ENCODE results near the gene ABHD12.
"Not testable (repeated sequence)": the region's sequence is repeated elsewhere in the genome, so short reads cannot be mapped to it uniquely, and the experiment has no call there.

ABHD12 gene

DNA sequence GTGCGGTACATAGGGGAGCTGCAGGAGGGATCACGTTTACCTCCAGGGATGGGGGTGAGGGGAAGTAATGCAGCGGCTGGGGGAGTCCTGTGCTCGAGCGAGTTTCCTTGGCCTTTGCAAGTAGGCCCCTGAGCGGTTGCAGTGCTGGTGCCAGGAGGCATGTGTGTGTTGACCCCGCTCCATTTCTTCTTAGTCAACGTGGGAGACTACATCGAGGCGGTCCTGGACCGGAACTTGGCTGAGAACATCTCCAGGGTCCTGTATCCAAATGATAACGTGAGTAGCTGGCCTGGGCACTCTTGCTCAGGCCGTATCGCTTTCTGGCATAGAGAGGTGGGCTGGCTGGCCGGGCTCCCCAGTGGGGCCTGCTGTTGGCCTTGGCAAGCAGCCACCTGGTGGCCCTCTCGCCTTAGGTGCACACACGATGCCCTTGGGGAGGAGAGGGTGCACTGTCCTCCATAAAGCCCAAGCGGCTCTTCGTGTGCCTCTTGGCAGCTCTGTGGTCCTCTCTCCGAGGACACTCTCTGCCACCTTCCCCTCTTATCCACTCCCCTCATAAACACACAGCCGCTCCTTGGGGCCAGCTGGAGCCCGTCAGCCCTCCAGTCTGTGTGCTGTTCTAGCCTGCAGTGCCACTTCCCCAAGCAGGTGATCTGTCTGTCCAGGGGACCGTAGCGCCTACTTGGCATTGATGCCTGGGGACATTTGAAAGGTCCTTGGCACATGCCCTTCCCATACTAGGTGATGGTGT, 113.4 kb downstream of the ABHD12 start:
- no peak for DNase-seq (ENCODE audit: low read depth in 2 of 2)

GRCh38 chr20:25276533-25277050, 114.0 kb downstream of the ABHD12 start:
- no peak for DNase-seq (ENCODE audit: low read depth in 2 of 2)

GRCh38 chr20:25275813-25276532, 114.7 kb downstream of the ABHD12 start:
- no peak for DNase-seq (ENCODE audit: low read depth in 2 of 2)

DNA sequence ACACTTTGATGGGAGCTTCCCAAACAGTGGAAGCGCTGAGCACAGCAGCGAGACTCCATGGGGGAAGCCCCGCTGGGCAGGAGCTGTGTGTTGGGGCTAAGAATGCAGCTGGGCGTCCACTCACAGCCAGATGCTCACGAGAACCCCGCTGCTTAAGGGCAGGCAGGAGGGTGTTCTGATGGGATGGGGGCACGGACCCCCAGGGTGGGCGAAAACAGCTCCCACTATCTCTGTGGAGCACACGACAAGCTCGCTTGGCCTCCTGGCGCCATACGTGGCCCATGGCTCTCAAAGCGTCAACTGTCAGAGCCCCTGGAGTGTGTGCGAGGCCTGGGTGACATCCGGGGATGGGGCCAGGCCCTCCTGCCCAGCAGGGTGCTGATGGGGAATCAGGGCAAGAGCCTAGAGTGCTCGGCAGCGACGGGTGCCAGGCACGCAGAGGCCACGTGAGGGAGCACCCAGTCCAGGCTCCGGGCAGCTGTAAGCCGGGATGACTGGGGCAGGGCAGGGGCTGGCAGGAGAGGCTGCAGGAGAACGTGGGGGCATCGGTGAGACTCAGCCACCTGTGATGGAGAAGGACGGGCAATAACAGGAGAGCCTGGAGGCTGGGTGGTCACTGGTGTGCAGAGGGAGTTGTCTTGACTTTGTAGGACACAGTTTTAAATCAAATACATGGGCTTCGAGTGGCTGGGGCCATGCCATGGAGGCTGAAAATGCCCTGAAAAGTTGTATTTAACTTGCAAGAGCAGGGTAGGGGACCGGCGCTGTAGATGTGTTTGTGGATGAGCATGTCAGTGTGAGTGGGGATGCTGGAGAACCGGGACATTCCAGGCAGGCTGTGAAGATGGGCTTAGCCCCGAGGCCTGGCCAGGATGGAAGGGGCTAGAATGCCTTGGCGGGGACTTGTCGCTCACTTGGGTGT, 115.5 kb downstream of the ABHD12 start:
- no peak for DNase-seq (ENCODE audit: low read depth in 2 of 2)

DNA sequence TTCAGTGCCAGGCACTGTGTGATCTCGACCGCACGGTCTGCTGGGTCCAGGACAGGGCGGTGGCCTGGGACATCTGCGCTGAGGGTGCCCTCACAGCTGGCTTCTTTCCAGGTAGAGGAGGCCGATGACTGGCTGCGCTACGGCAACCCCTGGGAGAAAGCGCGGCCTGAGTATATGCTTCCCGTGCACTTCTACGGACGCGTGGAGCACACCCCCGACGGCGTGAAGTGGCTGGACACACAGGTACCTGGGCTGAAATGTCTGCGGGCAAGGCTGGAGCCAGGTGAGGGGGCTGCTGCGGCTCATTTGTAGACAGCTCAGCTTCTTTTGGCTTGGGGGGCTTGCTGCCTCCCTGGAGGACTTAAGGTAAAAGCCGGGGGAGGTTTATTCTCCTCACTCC, 116.2 kb downstream of the ABHD12 start:
- no peak for DNase-seq (ENCODE audit: low read depth in 2 of 2)

- no peak for DNase-seq (ENCODE audit: low read depth in 2 of 2)
Observed at GRCh38 chr20:25273541-25274358, 116.9 kb downstream of the ABHD12 start.

DNA sequence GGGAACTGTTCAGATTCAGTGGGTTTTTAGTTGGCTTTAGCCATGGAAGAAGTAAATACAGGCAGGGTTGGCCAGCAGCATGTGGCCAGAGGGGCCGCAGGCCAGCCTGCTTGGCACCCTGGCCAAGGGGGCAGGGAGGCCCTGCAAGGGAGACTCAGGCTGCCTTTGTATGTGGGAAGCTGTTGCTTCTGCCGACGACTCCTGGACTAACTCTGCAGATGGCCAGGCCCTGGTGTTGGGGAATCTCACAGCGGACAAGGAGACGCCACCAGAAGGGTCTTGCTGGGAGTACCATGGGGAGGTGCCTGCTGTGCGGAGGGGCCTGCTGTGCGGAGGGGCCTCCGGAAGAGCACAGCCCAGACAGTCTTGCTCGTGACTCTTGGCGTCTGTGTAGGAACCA, 117.6 kb downstream of the ABHD12 start:
- DNase-seq (ENCODE audit: low read depth in 2 of 2) = no peak

DNA sequence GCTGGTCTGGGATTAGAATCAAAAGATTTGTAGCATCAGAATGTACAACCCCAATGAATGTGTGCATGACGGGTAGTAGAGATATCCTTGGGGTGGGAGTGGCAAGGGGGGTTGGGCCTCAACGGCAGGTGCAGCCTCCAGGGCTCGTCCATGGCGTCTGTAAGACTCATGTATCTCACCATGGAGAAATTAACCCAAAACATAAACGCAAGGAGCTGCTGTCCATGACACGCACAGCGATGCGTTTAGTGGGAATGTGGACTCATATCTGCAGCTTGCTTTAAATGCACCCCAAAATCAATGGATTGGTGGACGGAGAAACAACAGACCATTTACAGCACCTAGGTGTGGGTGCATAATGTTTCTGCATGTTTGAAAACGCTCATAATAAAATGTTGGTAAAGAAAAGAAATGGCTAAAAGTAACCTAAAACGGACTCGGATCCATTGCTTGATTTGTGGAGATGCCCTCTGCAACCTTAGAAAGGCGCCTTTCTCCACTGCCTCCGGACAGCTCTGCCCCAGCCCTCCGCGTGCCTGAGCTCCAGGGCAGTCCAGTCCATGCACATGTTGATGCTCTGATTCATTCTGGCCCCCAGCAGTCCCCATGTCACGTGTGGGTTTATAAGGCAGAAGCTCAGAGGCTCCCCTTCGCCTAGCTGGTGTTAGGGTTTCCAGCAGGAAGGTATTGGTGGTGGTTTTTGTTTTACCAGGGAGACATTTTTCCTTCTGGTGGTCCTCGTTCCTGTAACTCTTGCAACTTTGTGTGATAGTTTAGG, 118.2 kb downstream of the ABHD12 start:
- no peak for DNase-seq (ENCODE audit: low read depth in 2 of 2)

DNA sequence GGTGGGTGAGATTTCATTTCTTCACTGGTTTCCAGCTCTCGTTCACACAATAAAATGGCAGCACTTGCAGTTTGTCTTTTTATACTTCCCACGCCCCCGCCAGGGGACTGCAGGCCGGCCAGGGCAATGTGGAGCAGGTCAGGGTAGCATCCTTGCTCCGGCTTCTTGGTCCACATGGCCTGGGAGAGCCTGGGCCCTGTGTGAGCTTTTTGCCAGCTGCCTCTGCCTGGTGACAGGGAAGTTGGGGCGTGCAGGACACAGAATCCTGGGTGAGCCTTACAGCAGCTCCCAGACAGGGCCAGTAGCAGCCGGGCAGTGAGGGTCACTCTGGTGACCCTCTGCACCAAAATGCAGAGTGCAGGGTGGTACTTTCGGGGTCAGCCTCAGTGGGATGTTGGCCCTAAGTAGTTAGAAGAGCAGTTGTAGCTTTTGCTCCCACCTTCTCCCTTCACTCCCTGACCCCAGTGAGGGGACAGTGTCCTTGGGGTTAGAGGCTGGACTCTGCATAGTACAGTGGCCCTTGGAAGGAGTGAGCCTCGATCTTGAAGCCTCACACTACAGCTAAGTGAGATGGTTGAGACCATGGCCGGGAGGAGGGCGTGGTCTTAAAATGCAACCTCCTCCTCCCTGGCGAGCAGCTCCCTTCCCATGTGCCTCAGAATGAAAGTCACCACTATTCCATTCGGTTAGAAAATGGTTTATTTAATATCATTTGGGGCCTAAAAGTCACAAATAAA, 119.0 kb downstream of the ABHD12 start:
- DNase-seq (ENCODE audit: low read depth in 2 of 2) = no peak

DNA sequence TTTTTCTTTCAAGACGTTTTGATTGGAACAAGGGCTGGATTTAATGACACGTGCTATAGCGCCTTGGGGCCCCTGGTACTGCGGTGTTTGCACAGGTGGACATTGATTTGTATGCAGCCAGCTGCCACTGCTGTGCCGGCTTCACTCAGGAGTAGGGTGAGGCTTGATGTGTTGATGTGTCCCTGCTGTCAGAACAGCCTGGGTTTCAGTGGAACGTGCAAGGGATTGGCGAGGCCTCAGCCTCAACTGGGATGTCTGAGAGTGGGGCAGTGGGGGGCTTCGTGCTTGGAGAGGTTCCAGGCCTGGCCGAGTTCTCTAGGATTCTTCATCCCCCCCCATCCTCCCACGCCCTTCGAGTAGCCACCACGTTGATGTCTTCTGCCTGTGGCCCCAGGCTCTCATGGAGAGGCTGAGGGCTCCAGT, 119.8 kb downstream of the ABHD12 start:
- no peak for DNase-seq (ENCODE audit: low read depth in 2 of 2)

DNA sequence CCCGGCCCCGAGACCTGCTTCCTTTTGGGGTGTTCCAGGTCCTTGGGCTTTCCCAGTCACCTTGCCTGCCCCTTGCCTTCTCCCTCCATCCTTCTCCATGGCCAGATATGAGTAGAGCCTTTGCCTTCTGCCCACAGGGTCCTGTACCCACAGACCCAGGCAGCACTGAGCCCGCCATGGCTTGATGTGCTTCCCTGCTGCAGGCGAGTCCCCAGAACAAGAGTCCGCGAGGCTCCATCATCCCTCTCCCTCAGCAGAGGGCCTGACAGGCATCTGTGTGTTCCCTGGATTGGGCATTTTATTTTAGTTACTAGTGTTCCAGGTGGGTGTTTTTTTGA, 120.8 kb downstream of the ABHD12 start:
- DNase-seq (ENCODE audit: low read depth in 2 of 2) = no peak

GRCh38 chr20:25269057-25269832, 121.4 kb downstream of the ABHD12 start:
- no peak for DNase-seq (ENCODE audit: low read depth in 2 of 2)

GRCh38 chr20:25260770-25261437, 129.7 kb downstream of the ABHD12 start:
- not testable (repeated sequence) for DNase-seq (ENCODE audit: low read depth in 2 of 2)

- no peak for DNase-seq (ENCODE audit: low read depth in 2 of 2)
Observed at GRCh38 chr20:25259788-25260254, 130.8 kb downstream of the ABHD12 start.

DNA sequence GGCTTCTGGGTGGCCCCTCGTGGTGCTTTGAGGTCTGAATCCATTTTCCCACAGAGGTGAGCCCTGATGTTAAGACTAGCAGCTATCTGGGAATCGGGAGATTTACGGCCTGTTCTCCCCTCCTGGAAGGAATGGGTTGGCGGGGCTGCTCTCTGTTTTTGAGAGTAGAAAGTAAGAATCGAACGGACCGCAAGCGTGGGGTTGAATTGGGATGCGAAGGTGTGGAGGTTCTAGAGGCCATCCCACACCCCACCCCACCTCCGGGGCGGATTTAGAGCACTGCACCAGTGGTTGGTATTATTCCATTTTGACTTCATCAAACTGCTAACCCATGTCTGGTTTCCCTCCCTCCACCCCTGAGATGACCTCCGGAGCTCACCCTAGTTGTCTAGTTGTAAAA, 131.3 kb downstream of the ABHD12 start:
- DNase-seq (ENCODE audit: low read depth in 2 of 2) = no peak

DNA sequence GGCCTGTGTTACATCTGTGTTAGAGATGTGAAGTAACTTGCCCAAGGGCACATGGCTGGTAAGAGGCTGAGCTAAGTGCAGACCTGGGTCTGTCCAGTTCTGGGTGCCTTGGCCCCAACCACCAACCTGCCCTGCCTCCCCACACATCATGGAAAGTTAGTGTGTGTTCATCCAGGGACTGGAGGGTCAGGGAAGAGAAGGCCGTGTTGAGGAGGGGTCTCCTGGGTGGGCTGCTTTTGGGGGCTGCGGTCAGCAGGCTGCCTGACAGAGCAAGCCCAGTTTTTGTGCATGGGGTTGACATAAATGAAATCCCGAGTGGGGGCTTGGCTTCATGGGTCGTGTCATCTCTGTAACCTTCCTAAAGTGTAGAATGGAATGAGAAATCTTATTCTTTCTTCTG, 131.8 kb downstream of the ABHD12 start:
- no peak for DNase-seq (ENCODE audit: low read depth in 2 of 2)

GRCh38 chr20:25258476-25258805, 132.2 kb downstream of the ABHD12 start:
- DNase-seq (ENCODE audit: low read depth in 2 of 2) = no peak

DNA sequence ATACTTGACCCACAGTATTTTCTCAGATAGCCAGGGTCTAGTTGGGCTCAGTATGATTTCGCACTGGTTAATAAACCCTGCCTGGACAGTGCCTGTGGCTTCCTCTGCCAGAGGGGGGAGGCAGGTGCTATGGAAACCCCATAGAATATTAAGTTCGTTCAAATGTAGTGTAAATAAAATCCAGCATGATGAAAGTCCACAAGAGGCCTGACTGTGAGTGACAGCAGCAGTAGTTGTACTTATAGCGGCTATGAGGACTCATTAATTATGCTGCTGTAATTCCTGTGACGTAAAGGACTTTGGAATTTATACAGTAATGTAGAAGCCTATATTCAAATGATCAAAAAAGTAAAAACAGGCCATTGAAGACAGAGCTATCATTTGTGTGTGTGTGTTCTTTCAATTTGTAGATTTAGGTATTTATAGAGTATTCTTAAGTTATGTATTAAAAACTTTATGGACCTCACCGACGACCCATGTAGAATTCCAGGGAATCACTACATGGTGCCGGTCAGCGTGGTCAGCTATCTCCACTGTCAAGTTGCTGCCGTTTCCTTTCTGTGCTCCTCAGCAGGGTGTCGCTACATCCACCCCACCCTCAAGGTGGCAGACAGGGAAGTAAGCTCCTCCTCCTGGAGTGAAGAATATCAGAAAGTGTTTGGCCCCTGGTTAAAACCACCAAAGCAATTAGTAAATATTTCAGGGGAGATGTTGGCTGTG, 132.7 kb downstream of the ABHD12 start:
- no peak for DNase-seq (ENCODE audit: low read depth in 2 of 2)

Measured in fibroblast of skin of left quadriceps (primary cell).